B cell (primary cell): ENCODE results near the gene HCN1. TPM values are rescaled to one million over a fixed set of nuclear protein-coding genes. Genes with fewer than 3 reads are reported as not detected.

Source experiments
- ATAC-seq: fragments of 200-7000 bp; cut with Tn5 transposase; one replicate; pipeline ENCODE4 v1.10.0; 2021; ENCODE audit warnings: low read depth, mild to moderate bottlenecking, moderate number of reproducible peaks, moderate library complexity
- CTCF ChIA-PET: fragments of 350-600 bp; sonication (Branson Sonifier 250); formaldehyde crosslinking; loops from one replicate; lab custom pipeline; 2021; ENCODE audit warnings: antibody characterized with exemption, inconsistent platforms; lab: Charles Lee
- POLR2A ChIA-PET: fragments of 350-600 bp; sonication (Branson Sonifier 250); formaldehyde crosslinking; loops from one replicate; lab custom pipeline; 2021; ENCODE audit warnings: antibody characterized with exemption; lab: Charles Lee
- DNase-seq: peaks from one replicate; pipeline ENCODE4 v3.0.0; 2013
- H2AFZ ChIP-seq: 2 replicates; pipeline ENCODE4 v1.6.1; 2012; ENCODE audit warnings: mild to moderate bottlenecking, low read depth, low read length; ENCODE audit not compliant: insufficient read depth, poor library complexity, severe bottlenecking
- H3K27ac ChIP-seq, 2 donors: 1 replicate in 1 of 2; 2 replicates in 1 of 2; pipeline ENCODE4 v1.5.1; 2012 to 2013; ENCODE audit warnings: low read length in 2 of 2, mild to moderate bottlenecking in 2 of 2, moderate library complexity in 1 of 2
- H3K27me3 ChIP-seq, 4 experiments: fragments of 200-600 bp in 1 of 4; sonication (generic) in 1 of 4; replicated peaks in 1 of 4; 1 replicate in 2 of 4; 2 replicates in 2 of 4; pipeline versions ENCODE4 v1.6.1 to v1.7.0; 2013 to 2016; ENCODE audit warnings: low read length in 3 of 4, mild to moderate bottlenecking in 2 of 4, mixed read lengths in 1 of 4, moderate library complexity in 1 of 4; ENCODE audit not compliant: insufficient read depth in 4 of 4, control insufficient read depth in 3 of 4; ENCODE audit errors: control extremely low read depth in 1 of 4
- H3K36me3 ChIP-seq, 2 experiments: replicated peaks in 1 of 2; 1 replicate in 1 of 2; 2 replicates in 1 of 2; pipeline versions ENCODE4 v1.6.1 to v1.7.1; 2013; ENCODE audit warnings: low read length in 1 of 2; ENCODE audit not compliant: insufficient read depth in 2 of 2, control insufficient read depth in 1 of 2; ENCODE audit errors: control extremely low read depth in 1 of 2, extremely low read depth in 1 of 2
- H3K4me1 ChIP-seq, 2 donors: fragments of 200-600 bp in 1 of 2; sonication (generic) in 1 of 2; 1 replicate in 1 of 2; 2 replicates in 1 of 2; pipeline versions ENCODE4 v1.5.1 to v1.6.1; 2013 to 2017; ENCODE audit warnings: low read length in 2 of 2; ENCODE audit not compliant: control insufficient read depth in 2 of 2, insufficient read depth in 2 of 2
- H3K4me2 ChIP-seq: replicated peaks from 2 replicates; pipeline ENCODE3; 2012; ENCODE audit warnings: mild to moderate bottlenecking, low read depth, low read length; ENCODE audit not compliant: poor library complexity, severe bottlenecking
- H3K4me3 ChIP-seq, 5 experiments: fragments of 200-600 bp in 1 of 5; sonication (generic) in 1 of 5; 1 replicate in 3 of 5; 2 replicates in 2 of 5; pipeline versions ENCODE4 v1.5.1 to v1.7.0; 2011 to 2016; ENCODE audit warnings: low read length in 4 of 5, mild to moderate bottlenecking in 4 of 5, low read depth in 2 of 5, control low read depth in 1 of 5, moderate library complexity in 1 of 5; ENCODE audit not compliant: insufficient read depth in 1 of 5; ENCODE audit errors: control extremely low read depth in 1 of 5, extremely low read depth in 1 of 5
- H3K79me2 ChIP-seq: fragments of 200-600 bp; sonication (generic); one replicate; pipeline ENCODE4 v1.6.0; 2016; ENCODE audit warnings: low read length; ENCODE audit not compliant: control insufficient read depth, insufficient read depth
- H3K9ac ChIP-seq: fragments of 200-600 bp; sonication (generic); 2 replicates; pipeline ENCODE4 v1.6.1; 2017; ENCODE audit warnings: mild to moderate bottlenecking, low read length, moderate library complexity
- H3K9me3 ChIP-seq, 3 donors: one replicate each; pipeline versions ENCODE4 v1.6.1 to v1.7.1; 2013; ENCODE audit warnings: low read length in 2 of 3; ENCODE audit not compliant: control insufficient read depth in 2 of 3, insufficient read depth in 1 of 3; ENCODE audit errors: control extremely low read depth in 1 of 3
- H4K20me1 ChIP-seq: 2 replicates; pipeline ENCODE4 v1.6.0; 2012; ENCODE audit warnings: mild to moderate bottlenecking, low read length; ENCODE audit not compliant: insufficient read depth, control insufficient read depth, poor library complexity, severe bottlenecking
- H3K27ac Mint-ChIP-seq: one replicate; pipeline ENCODE4 v1.8.0; 2021; ENCODE audit warnings: mixed read lengths
- H3K27me3 Mint-ChIP-seq: one replicate; pipeline ENCODE4 v1.8.0; 2021; ENCODE audit warnings: mixed read lengths
- H3K4me1 Mint-ChIP-seq: one replicate; pipeline ENCODE4 v1.8.0; 2021; ENCODE audit warnings: mixed read lengths
- H3K4me3 Mint-ChIP-seq: one replicate; pipeline ENCODE4 v1.8.0; 2021; ENCODE audit warnings: mixed read lengths
- H3K9me3 Mint-ChIP-seq: one replicate; pipeline ENCODE4 v1.8.0; 2022; ENCODE audit warnings: mixed read lengths; ENCODE audit not compliant: insufficient read depth
- CTCF ChIP-seq: fragments of 200-600 bp; IDR thresholded peaks from one replicate; pipeline ENCODE4 v1.8.0; 2022; ENCODE audit warnings: antibody characterized with exemption, mild to moderate bottlenecking
- EZH2 ChIP-seq: IDR thresholded peaks from 2 replicates; pipeline ENCODE4 v1.6.1; 2012; ENCODE audit warnings: borderline replicate concordance, low read depth, mild to moderate bottlenecking, moderate library complexity, low read length; ENCODE audit not compliant: insufficient read depth, poor library complexity, severe bottlenecking
- WGBS: methylation state at CpG from one replicate; pipeline ENCODE4 v1.1.5; 2013; ENCODE audit warnings: missing lambda C conversion rate; ENCODE audit not compliant: insufficient coverage; 5-methylcytosine and 5-hydroxymethylcytosine counted together
- intact Hi-C: fragments of 100-400 bp; cut with micrococcal nuclease; formaldehyde crosslinking; loops from one replicate; pipeline ENCODE4 v1.10.0; 2022
- polyA plus RNA-seq: library from polyadenylated mRNA; depleted of rRNA; stranded (reverse); fragments of >200 nt; gene quantifications from 2 replicates; pipeline ENCODE4 v1.2.3, GENCODE V29; 2012
- total RNA-seq, 2 donors: library from RNA; stranded (reverse); fragments of 120-200 nt in 1 of 2; gene quantifications; 1 replicate in 1 of 2; 2 replicates in 1 of 2; pipeline versions ENCODE4 v1.2.3 to v1.2.4, GENCODE V29; 2013 to 2022

Gene HCN1
- total and polyA plus RNA-seq, 2 donors (not counting 1 experiment from before 2014, with no cell fraction given): not detected

- Histone ChIP-seq H3K79me2 (no peaks in the 10 kb centered on the region), H3K4me2 (no peak overlapping the region), H3K9ac (no peak overlapping the region), H3K36me3 (no peaks in the 10 kb centered on the region), H2AFZ (no peak overlapping the region), H3K27ac (no peak overlapping the region), H3K4me3 (no peak overlapping the region), H3K4me1 (peaks cover 0 to 4% of the 10 kb centered on the region in 2 donors), H3K27me3 (peaks cover 0 to 12% (median 6%) of the 10 kb centered on the region in 4 experiments), H3K9me3 (peaks cover 0 to 6% (median 0%) of the 10 kb centered on the region in 3 donors), H4K20me1 (no peaks in the 10 kb centered on the region)
- TF ChIP-seq CTCF: no peak
- no peak for TF ChIP-seq EZH2
- intact Hi-C loops: no loop called here
- POLR2A ChIA-PET: no interaction called here
- no peak overlapping the region for H3K27ac Mint-ChIP-seq
- ATAC-seq (no peak), DNase-seq (no peak)
- CTCF ChIA-PET: interaction anchor here (1.2 kb wide), 1 partner anchor 8 kb away, joined by 3 read pairs; no protein-coding TSS in a partner anchor
- no peaks in the 10 kb centered on the region for H3K9me3 Mint-ChIP-seq
- H3K27me3 Mint-ChIP-seq: peaks cover 17% of the 10 kb centered on the region
- no peak overlapping the region for H3K4me3 Mint-ChIP-seq
- WGBS: 78% methylated on average over 5 of the region's 6 CpGs
- peaks cover 3% of the 10 kb centered on the region for H3K4me1 Mint-ChIP-seq
These were observed 1.0 kb upstream of the HCN1 start for GRCh38 chr5:45697201-45697600.

GRCh38 chr5:45695804-45696156 is 400 bp downstream of the HCN1 start:
- Mint-ChIP-seq H3K9me3 (no peaks in the 10 kb centered on the region), H3K4me1 (peaks cover 3% of the 10 kb centered on the region), H3K27me3 (peaks cover 17% of the 10 kb centered on the region), H3K4me3 (no peak overlapping the region), H3K27ac (no peak overlapping the region)
- intact Hi-C loops: no loop called here
- H3K4me1 ChIP-seq: peaks cover 0 to 4% of the 10 kb centered on the region in 2 donors
- no peak overlapping the region for H3K27ac ChIP-seq
- peaks cover 0 to 12% (median 6%) of the 10 kb centered on the region in 4 experiments for H3K27me3 ChIP-seq
- DNase-seq (no peak), ATAC-seq (no peak)
- TF ChIP-seq CTCF (no peak), EZH2 (no peak)
- no peaks in the 10 kb centered on the region for H3K36me3 ChIP-seq
- no peak overlapping the region for H3K9ac ChIP-seq
- no peaks in the 10 kb centered on the region for H3K79me2 ChIP-seq
- H2AFZ ChIP-seq: no peak overlapping the region
- ChIA-PET POLR2A (no interaction called here), CTCF (no interaction called here)
- no peak overlapping the region for H3K4me2 ChIP-seq
- peaks cover 0 to 6% (median 0%) of the 10 kb centered on the region in 3 donors for H3K9me3 ChIP-seq
- H4K20me1 ChIP-seq: no peaks in the 10 kb centered on the region
- H3K4me3 ChIP-seq: no peak overlapping the region
- WGBS: 11% methylated on average over 59 of the region's 59 CpGs
